H1 (cell line): Measurements from ENCODE around the gene FLNA. TPM values are rescaled to one million over a fixed set of nuclear protein-coding genes. Genes with fewer than 3 reads are reported as not detected.

ENCODE experiments used
- EP300 ChIP-seq, 2 experiments: IDR thresholded peaks; 1 replicate in 1 of 2; 2 replicates in 1 of 2; pipeline ENCODE4 v1.6.1; 2011 to 2012; ENCODE audit warnings: low read depth in 2 of 2, low read length in 2 of 2, mild to moderate bottlenecking in 2 of 2, borderline replicate concordance in 1 of 2, inconsistent platforms in 1 of 2, moderate library complexity in 1 of 2
- PHF8 ChIP-seq: fragments of 200-600 bp; sonication (generic); conservative IDR thresholded peaks from 2 replicates; pipeline ENCODE4 v1.7.1; 2012; ENCODE audit warnings: low read depth, mild to moderate bottlenecking, inconsistent platforms, low read length, moderate library complexity
- RXRA ChIP-seq: IDR thresholded peaks from 2 replicates; pipeline ENCODE4 v1.6.1; 2011; ENCODE audit warnings: low read depth, mild to moderate bottlenecking, low read length, moderate library complexity; ENCODE audit not compliant: insufficient read depth
- polyA plus RNA-seq, 7 experiments: library from polyadenylated mRNA; depleted of rRNA in 3 of 7; stranded (reverse) in 5 of 7; unstranded in 2 of 7; fragments of >200 nt in 5 of 7; fragments of 200-250 nt in 2 of 7; gene quantifications; 1 replicate in 5 of 7; 2 replicates in 1 of 7; 4 replicates in 1 of 7; pipeline versions ENCODE4 v1.2.1 to v1.2.3, GENCODE V29; 2011 to 2013; ENCODE audit warnings: missing spikeins in 2 of 7, mixed read lengths in 2 of 7
- total RNA-seq: library from RNA; stranded (reverse); fragmentation: NEBNext Ultra II Directional; extraction: Animal tissue kit (Norgen Biotek cat#: 25700); gene quantifications from 2 replicates; pipeline ENCODE4 v1.2.1, GENCODE V29; 2021

Gene FLNA
- total and polyA plus RNA-seq, 2 of the 8 experiments (the other 6 are each of a cell fraction or from before 2014, with no cell fraction given) = 315 to 925 TPM

GRCh38 chrX:154411981-154412340, 37.5 kb upstream of the FLNA start (continued):
- TF ChIP-seq EP300 (IDR thresholded peaks at IDR 0.05; ENCODE audit: borderline replicate concordance in 1 of 2, low read depth in 2 of 2, low read length in 2 of 2) (no peak), PHF8 (no peak), RXRA (no peak)
